ENCODE data around the gene FMNL2.
"Not testable (repeated sequence)": the region's sequence is repeated elsewhere in the genome, so short reads cannot be mapped to it uniquely, and the experiment has no call there.

The FMNL2 gene

DNA sequence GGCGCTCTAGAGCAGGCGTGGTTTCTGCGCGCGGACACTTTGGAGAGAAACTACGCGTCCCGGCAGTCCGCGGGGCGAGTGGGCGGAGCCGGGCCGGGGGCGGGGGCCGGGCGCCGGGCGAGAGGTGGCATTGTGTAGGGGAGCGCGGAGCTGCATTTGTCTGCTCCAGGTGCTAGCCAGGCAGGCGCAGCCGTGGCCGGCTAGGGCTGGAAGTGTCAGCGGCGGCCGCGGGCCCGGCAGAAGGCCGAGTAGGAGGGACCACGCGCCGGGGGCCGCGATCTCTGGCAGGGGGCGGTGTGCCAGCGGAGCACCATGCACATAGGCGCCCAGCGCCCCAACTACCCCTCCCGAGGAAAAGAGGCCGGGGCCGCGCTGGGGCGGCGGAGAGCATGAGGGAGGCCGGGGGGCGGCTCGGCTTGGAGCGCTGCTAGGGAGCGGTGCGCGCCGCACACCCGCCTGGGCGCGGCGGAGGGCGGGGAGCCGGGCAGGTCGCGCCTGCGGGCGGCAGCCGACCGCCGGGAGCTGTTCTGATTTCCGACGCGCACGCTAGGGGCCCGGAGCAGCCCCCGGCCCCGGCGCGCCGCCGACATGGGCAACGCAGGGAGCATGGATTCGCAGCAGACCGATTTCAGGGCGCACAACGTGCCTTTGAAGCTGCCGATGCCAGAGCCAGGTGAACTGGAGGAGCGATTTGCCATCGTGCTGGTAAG lies at the start of gene FMNL2:
FMNL2 (plus strand) TSS at position 159 of the 710 bp plus-strand sequence.
- Mint-ChIP-seq H3K27me3 (peaks cover 50% of the 10 kb centered on the region), H3K36me3 (no peaks in the 10 kb centered on the region), H3K4me3 (peak within 1 kb of the TSS; percentile 73), H3K27ac (no peak within 1 kb of the TSS), H3K9me3 (no peaks in the 10 kb centered on the region), H3K4me1 (peaks cover 10% of the 10 kb centered on the region)
- CTCF ChIA-PET, result no interaction called here
- DNase-seq, result peak; percentile 62

- Mint-ChIP-seq H3K27ac (no peak overlapping the region), H3K36me3 (no peaks in the 10 kb centered on the region), H3K4me1 (no peaks in the 10 kb centered on the region), H3K4me3 (no peak overlapping the region), H3K9me3 (no peaks in the 10 kb centered on the region), H3K27me3 (no peaks in the 10 kb centered on the region)
- CTCF ChIA-PET, result no interaction called here
- DNase-seq, result no peak
Observed at GRCh38 chr2:152292991-152293390, 42.0 kb upstream of the FMNL2 start.

DNA sequence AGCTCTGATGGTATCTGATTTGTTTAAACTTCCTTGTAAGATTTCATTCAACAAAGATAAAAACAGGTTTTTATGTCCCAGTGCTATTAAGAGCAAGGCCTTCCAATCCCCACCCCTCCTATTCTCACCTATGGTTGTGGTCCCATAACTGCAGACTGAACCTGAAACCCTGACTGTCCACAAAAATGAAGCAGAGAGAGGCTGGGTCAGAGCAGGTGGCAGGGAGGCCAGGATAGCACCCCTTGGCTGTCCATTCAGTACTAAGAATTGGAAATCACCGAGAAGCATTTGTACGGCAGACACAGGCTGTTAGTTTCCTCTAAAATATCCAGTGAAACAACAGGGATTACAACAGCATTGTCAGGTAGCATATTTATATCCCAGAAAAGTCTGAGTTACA lies 37.3 kb upstream of the FMNL2 start:
- Mint-ChIP-seq H3K27me3 (no peaks in the 10 kb centered on the region), H3K4me1 (no peaks in the 10 kb centered on the region), H3K9me3 (no peaks in the 10 kb centered on the region), H3K27ac (no peak overlapping the region), H3K4me3 (no peak overlapping the region), H3K36me3 (no peaks in the 10 kb centered on the region)
- no peak for DNase-seq
- CTCF ChIA-PET, result no interaction called here

DNA sequence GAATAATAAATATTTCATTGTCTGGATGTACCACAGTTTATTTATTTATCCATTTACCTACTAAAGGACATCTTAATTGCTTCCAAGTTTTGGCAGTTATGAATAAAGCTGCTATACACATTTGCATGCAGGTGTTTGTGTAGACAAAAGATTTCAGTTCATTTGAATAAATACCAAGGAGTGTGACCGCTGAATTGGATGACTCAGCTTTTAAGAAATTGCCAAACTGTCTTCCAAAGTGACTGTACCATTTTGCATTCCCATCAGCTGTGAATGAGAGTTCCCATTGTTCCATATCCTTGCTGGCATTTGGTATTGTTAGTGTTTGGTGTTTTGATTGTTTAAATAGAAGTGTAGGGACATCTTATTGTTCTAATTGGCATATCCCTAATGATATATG lies 36.2 kb upstream of the FMNL2 start:
- H3K9me3 Mint-ChIP-seq, result no peaks in the 10 kb centered on the region
- no peaks in the 10 kb centered on the region for H3K4me1 Mint-ChIP-seq
- no peaks in the 10 kb centered on the region for H3K36me3 Mint-ChIP-seq
- H3K27ac Mint-ChIP-seq, result no peak overlapping the region
- CTCF ChIA-PET, result no interaction called here
- no peak overlapping the region for H3K4me3 Mint-ChIP-seq
- no peak for DNase-seq
- no peaks in the 10 kb centered on the region for H3K27me3 Mint-ChIP-seq

- Mint-ChIP-seq H3K36me3 (no peaks in the 10 kb centered on the region), H3K4me1 (no peaks in the 10 kb centered on the region), H3K9me3 (no peaks in the 10 kb centered on the region), H3K27ac (no peak overlapping the region), H3K4me3 (no peak overlapping the region), H3K27me3 (no peaks in the 10 kb centered on the region)
- DNase-seq, result no peak
- CTCF ChIA-PET, result no interaction called here
Observed at GRCh38 chr2:152301131-152301530, 33.8 kb upstream of the FMNL2 start.

- Mint-ChIP-seq H3K9me3 (no peaks in the 10 kb centered on the region), H3K27ac (no peak overlapping the region), H3K36me3 (no peaks in the 10 kb centered on the region), H3K4me1 (no peaks in the 10 kb centered on the region), H3K27me3 (no peaks in the 10 kb centered on the region), H3K4me3 (no peak overlapping the region)
- CTCF ChIA-PET, result no interaction called here
- DNase-seq, result no peak
Observed at GRCh38 chr2:152303951-152304350, 31.0 kb upstream of the FMNL2 start.

DNA sequence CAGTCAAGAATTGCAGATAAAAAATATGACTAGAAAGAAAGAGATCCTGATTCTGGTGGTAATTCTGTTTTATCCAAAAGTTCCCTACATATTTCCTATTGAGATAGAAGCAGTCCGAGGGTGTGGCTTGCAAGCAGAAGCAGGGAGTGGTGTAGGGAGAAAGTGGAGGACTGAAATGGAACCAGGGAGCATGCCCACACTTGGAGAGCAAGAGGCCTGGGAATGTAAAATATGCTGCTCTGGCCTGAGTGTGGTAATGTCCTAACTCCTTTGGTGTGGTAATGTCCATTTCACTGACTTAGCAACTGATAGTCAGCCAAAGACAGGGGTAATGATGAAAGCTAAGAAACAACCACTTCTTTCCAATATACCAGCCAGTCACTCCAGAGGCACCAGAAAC lies 30.1 kb upstream of the FMNL2 start:
- DNase-seq, result no peak
- H3K9me3 Mint-ChIP-seq, result no peaks in the 10 kb centered on the region
- H3K27me3 Mint-ChIP-seq, result no peaks in the 10 kb centered on the region
- no peaks in the 10 kb centered on the region for H3K36me3 Mint-ChIP-seq
- CTCF ChIA-PET, result no interaction called here
- H3K4me3 Mint-ChIP-seq, result no peak overlapping the region
- H3K4me1 Mint-ChIP-seq, result no peaks in the 10 kb centered on the region
- H3K27ac Mint-ChIP-seq, result no peak overlapping the region

GRCh38 chr2:152307863-152308262 lies 27.1 kb upstream of the FMNL2 start:
- Mint-ChIP-seq H3K9me3 (no peaks in the 10 kb centered on the region), H3K27ac (no peak overlapping the region), H3K4me1 (no peaks in the 10 kb centered on the region), H3K27me3 (no peaks in the 10 kb centered on the region), H3K4me3 (no peak overlapping the region), H3K36me3 (no peaks in the 10 kb centered on the region)
- CTCF ChIA-PET, result interaction anchor here (0.6 kb wide), 1 partner anchor 350 kb away, joined by 4 read pairs; no protein-coding TSS in a partner anchor
- no peak for DNase-seq

- Mint-ChIP-seq H3K9me3 (no peaks in the 10 kb centered on the region), H3K36me3 (no peaks in the 10 kb centered on the region), H3K4me1 (no peaks in the 10 kb centered on the region), H3K27ac (no peak overlapping the region), H3K4me3 (no peak overlapping the region), H3K27me3 (no peaks in the 10 kb centered on the region)
- CTCF ChIA-PET, result no interaction called here
- DNase-seq, result no peak
Observed at GRCh38 chr2:152309352-152310214, 25.4 kb upstream of the FMNL2 start.

DNA sequence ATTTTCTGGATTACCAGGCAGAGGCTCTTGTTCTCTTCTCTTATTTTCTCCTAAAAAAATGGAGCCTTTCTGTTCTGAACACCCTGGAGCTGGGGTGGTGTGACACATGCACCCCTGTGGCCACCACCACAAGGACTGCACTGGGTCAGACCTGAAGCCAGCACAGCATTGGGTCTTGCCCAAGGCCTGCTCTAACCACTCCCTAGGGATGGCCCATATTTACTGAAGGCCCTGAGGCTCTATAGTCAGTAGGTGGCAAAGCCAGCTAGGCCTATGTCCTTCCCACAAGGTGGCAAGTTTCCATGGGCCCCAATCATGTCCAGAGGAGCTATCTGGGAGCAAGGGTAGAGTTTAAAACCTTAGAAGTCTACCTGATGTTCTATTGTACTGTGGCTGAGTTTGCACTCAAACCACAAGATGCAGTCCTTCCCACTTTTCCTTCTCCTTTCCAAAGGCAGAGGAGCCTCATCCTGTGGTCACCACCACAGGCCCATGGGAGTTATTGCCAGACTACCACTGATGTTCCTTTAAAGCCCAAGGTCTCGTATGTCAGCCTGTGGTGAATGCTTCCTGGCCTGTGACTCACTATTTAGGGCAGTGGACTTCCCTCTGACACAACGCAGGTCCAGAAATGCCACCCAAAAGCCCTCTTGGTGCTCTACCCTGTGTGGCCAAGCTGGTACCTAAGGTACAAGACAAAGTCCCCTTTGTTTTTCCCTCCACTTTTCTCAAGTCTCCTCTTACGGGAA lies 15.0 kb upstream of the FMNL2 start:
- no peak for DNase-seq
- Mint-ChIP-seq H3K27ac (no peak overlapping the region), H3K9me3 (no peaks in the 10 kb centered on the region), H3K36me3 (no peaks in the 10 kb centered on the region), H3K4me3 (no peak overlapping the region), H3K27me3 (no peaks in the 10 kb centered on the region), H3K4me1 (no peaks in the 10 kb centered on the region)
- CTCF ChIA-PET, result no interaction called here

DNA sequence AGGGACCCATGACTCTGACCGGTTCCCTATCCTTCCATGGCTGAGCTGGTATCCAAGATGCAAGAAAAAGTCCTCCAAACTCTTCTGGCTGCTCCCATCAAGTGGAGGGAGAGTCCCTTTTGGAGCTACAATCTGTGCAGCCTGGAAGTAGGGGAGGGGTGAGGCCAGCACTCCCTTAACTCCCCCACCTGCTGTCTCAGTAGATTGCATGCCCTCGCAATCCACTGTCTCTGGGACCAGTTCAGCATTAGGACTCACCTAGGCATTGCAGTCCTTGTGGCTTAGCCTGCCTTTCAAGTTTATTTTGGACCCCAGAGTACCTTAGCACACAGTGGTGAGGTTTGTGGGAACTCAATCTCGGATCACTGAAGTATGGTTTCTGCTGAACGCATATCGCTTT lies 14.2 kb upstream of the FMNL2 start:
- H3K36me3 Mint-ChIP-seq, result no peaks in the 10 kb centered on the region
- no peak for DNase-seq
- H3K9me3 Mint-ChIP-seq, result no peaks in the 10 kb centered on the region
- CTCF ChIA-PET, result no interaction called here
- no peak overlapping the region for H3K4me3 Mint-ChIP-seq
- no peak overlapping the region for H3K27ac Mint-ChIP-seq
- H3K27me3 Mint-ChIP-seq, result no peaks in the 10 kb centered on the region
- H3K4me1 Mint-ChIP-seq, result no peaks in the 10 kb centered on the region

GRCh38 chr2:152322222-152322621 lies 12.8 kb upstream of the FMNL2 start:
- Mint-ChIP-seq H3K4me3 (no peak overlapping the region), H3K9me3 (no peaks in the 10 kb centered on the region), H3K36me3 (no peaks in the 10 kb centered on the region), H3K27me3 (no peaks in the 10 kb centered on the region), H3K27ac (no peak overlapping the region), H3K4me1 (no peaks in the 10 kb centered on the region)
- CTCF ChIA-PET, result no interaction called here
- no peak for DNase-seq

- H3K27ac Mint-ChIP-seq, H3K36me3 Mint-ChIP-seq, H3K27me3 Mint-ChIP-seq, CTCF ChIA-PET, H3K4me3 Mint-ChIP-seq, H3K9me3 Mint-ChIP-seq, DNase-seq, H3K4me1 Mint-ChIP-seq: not testable (repeated sequence)
Observed at GRCh38 chr2:152325126-152325525, 9.8 kb upstream of the FMNL2 start.

- Mint-ChIP-seq H3K9me3 (no peaks in the 10 kb centered on the region), H3K27me3 (peaks cover 7% of the 10 kb centered on the region), H3K4me3 (no peak overlapping the region), H3K4me1 (no peaks in the 10 kb centered on the region), H3K27ac (no peak overlapping the region), H3K36me3 (no peaks in the 10 kb centered on the region)
- CTCF ChIA-PET, result no interaction called here
- DNase-seq, result no peak
Observed at GRCh38 chr2:152326710-152327109, 8.3 kb upstream of the FMNL2 start.

DNA sequence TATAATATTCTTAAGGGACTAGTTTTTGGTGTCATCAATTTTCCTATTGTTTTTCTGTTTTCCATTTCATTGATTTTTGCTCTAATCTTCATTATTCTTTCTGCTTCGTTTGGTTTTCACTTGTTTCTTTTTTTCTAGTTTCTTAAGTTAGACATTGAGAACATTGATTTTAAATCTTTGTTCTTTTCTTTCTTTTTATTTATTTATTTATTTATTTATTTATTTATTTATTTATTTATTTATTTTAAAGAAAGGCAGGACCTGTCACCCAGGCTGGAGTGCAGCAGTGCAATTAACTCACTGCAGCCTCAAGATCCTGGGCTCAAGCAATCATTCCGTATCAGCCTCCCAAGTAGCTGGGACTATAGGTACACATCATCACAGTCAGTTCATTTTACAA lies 7.0 kb upstream of the FMNL2 start:
- no peaks in the 10 kb centered on the region for H3K4me1 Mint-ChIP-seq
- H3K36me3 Mint-ChIP-seq, result no peaks in the 10 kb centered on the region
- H3K27me3 Mint-ChIP-seq, result peaks cover 12% of the 10 kb centered on the region
- H3K4me3 Mint-ChIP-seq, result no peak overlapping the region
- H3K9me3 Mint-ChIP-seq, result no peaks in the 10 kb centered on the region
- DNase-seq, result no peak
- H3K27ac Mint-ChIP-seq, result no peak overlapping the region
- CTCF ChIA-PET, result no interaction called here

All from activated naive CD4-positive, alpha-beta T cell treated with anti-CD3 and anti-CD28 coated beads, Interleukin-2, amount 10 ng/mL, durations not matched to agents 7 days and 5 days (primary cell).